ENCODE data around the gene ZCCHC13.
"Not testable (repeated sequence)": the region's sequence is repeated elsewhere in the genome, so short reads cannot be mapped to it uniquely, and the experiment has no call there.

ZCCHC13 gene

GRCh38 chrX:74324131-74324530 lies 20.2 kb downstream of the ZCCHC13 start:
- DNase-seq, result no peak

DNA sequence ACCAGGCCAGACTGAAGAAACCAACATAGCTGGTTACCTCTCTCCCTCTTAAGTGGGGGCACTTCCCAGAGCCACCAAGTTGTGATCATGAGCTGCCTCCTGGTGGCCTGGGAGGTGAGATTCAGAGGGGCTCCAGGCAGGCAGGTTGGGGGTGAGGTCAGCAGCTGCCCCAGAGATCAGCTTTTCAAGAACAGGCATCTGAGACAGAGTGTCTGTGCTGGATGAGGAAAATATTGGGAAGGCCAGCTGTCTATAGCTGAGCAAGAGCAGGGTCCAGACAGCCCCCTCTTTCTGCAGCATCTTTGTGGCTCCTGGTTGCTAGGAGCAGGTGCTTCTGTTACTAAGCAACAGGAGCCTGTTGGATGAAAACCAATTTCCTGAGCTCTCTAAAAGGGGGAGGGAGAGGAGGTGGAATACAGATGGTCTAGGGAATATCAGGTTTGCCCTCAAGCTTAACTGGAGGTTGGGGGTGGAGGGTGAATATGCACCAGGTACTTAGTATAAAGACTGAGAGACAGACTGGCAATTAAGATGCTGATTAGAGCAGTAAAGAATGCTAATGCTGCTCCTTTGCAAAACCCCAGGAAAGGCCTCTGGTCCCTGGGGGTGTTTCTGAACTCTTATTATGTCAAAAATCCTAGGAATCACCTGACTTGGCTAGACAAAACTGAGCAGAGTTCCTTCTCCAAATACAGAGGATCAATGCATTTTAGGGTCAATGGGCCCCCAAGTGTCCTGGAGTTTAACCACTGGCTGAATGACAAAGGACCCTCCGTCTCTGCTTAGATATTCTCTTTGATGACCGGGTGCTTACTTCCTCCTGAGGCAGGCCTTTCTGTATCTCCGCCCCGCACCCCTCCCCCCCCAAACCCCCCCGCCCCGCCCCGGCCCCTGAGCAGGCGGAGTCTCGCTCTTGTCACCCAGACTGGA lies 21.4 kb downstream of the ZCCHC13 start:
- peak; percentile 2 for DNase-seq

DNA sequence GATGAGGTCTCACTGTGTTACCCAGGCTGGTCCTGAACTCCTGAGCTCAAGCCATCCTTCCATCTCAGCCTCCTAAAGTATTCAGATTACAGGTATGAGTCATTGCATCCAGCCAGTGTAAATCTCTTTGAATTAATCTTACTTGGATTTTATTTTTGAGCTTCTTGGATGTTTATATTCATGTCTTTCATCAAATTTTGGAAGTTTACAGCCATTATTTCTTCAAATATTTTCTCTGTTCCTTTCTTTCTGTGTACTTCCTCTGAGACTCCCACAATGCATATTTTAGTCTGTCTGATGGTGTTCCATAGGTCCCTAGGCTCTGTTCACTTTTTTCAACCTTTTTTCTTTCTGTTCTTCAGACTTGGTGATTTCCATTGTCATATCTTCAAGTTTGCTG lies 34.9 kb downstream of the ZCCHC13 start:
- DNase-seq, result no peak

DNA sequence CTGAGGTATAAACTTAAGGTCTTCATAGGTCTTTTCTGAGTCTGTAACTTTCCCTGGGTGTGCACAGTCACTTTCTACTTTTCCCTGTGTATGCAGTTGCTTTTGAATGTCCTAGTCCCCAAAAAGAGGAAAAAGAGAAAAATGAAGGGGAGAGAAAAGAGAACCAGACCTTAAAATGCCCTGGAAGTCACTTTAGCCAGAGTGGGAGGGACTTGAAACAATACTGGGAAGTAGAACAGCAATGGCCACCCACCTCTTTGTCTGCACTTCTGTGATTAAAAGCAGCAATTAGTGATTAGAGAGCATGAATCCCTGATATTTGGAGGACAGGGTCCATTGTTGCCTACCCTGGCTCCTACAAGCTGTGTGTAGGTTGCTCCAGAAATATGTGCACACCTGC lies 36.1 kb downstream of the ZCCHC13 start:
- no peak for DNase-seq

DNA sequence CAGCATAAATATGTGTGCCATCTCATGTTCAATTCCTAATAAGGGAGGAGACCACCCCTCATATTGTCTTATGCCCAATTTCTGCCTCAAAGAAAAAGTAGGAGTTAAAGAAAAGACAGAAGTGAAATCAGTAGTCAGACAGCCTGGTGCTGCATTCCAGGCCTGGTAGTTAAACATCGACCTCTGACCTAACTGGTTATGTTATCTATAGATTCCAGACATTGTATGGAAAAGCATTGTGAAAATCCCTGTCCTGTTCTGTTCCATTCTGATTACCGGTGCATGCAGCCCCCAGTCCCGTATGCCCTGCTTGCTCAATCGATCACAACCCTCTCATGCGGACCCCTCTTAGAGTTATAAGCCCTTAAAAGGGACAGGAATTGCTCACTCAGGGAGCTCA lies 38.2 kb downstream of the ZCCHC13 start:
- DNase-seq, result not testable (repeated sequence)

- DNase-seq, result peak; percentile 57
Observed at GRCh38 chrX:74343343-74344279, 39.6 kb downstream of the ZCCHC13 start.

DNA sequence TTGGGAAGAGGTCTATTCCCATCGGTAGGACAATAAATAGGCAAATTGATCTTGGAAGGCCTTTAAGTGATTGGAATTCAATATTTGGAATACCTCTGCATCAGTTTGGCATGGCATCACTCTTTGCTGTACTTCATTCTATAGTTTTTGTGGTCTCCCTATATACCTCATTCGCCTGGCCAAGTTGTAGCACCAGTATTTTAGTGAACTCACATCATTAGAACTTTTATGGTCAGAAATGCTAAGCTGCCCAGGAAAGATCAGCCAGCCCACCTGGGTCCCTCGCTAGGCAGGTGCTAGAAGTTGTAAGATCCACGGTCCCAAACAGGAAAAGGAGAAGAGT lies 40.3 kb downstream of the ZCCHC13 start:
- no peak for DNase-seq

- no peak for DNase-seq
Observed at GRCh38 chrX:74346088-74346487, 42.1 kb downstream of the ZCCHC13 start.

- no peak for DNase-seq
Observed at GRCh38 chrX:74349387-74349786, 45.4 kb downstream of the ZCCHC13 start.

GRCh38 chrX:74351760-74352159 lies 47.8 kb downstream of the ZCCHC13 start:
- no peak for DNase-seq

GRCh38 chrX:74353984-74354383 lies 50.0 kb downstream of the ZCCHC13 start:
- no peak for DNase-seq
